Measurements from ENCODE around the gene SMYD3.

- TF ChIP-seq POLR2AphosphoS5 (IDR thresholded peaks at IDR 0.05) (no peak), POLR2A (IDR thresholded peaks at IDR 0.05) (no peak)
Observed at GRCh38 chr1:246517391-246517790, 10.3 kb upstream of the SMYD3 start.
